Natural killer cell (primary cell): ENCODE data around the gene KRTAP20-3. TPM values are rescaled to one million over a fixed set of nuclear protein-coding genes. Genes with fewer than 3 reads are reported as not detected.

ENCODE experiments used
- ATAC-seq, 3 donors: fragments of 150-1000 bp in 2 of 3; fragments of 200-7000 bp in 1 of 3; cut with Tn5 transposase; 1 replicate in 1 of 3; 2 replicates in 2 of 3; pipeline ENCODE4 v1.10.0; 2021; ENCODE audit warnings: mild to moderate bottlenecking in 2 of 3, moderate library complexity in 2 of 3
- DNase-seq, 2 donors: peaks; one replicate each; pipeline versions ENCODE4 v3.0.0 to v3.0.0-alpha.2; 2013 to 2021; ENCODE audit warnings: mixed read lengths in 1 of 2
- H3K27ac ChIP-seq: one replicate; pipeline ENCODE4 v1.5.1; 2013; ENCODE audit warnings: mild to moderate bottlenecking, low read length
- H3K27me3 ChIP-seq: one replicate; pipeline ENCODE4 v1.6.1; 2013; ENCODE audit warnings: low read length; ENCODE audit not compliant: control insufficient read depth, insufficient read depth
- H3K36me3 ChIP-seq: one replicate; pipeline ENCODE4 v1.6.1; 2013; ENCODE audit warnings: low read length; ENCODE audit not compliant: control insufficient read depth, insufficient read depth
- H3K4me1 ChIP-seq: one replicate; pipeline ENCODE4 v1.6.1; 2013; ENCODE audit warnings: low read length; ENCODE audit not compliant: control insufficient read depth, insufficient read depth
- H3K4me3 ChIP-seq: one replicate; pipeline ENCODE4 v1.5.1; 2013; ENCODE audit warnings: low read length
- H3K9me3 ChIP-seq: one replicate; pipeline ENCODE4 v1.6.1; 2013; ENCODE audit warnings: low read length; ENCODE audit not compliant: control insufficient read depth, insufficient read depth
- H3K27ac Mint-ChIP-seq, 2 donors: one replicate each; pipeline ENCODE4 v1.8.0; 2022; ENCODE audit warnings: mild to moderate bottlenecking in 2 of 2, mixed read lengths in 2 of 2, moderate library complexity in 1 of 2
- H3K27me3 Mint-ChIP-seq, 2 donors: one replicate each; pipeline ENCODE4 v1.8.0; 2022; ENCODE audit warnings: low read depth in 2 of 2, mixed read lengths in 2 of 2
- H3K36me3 Mint-ChIP-seq: one replicate; pipeline ENCODE4 v1.8.0; 2022; ENCODE audit warnings: mixed read lengths
- H3K4me1 Mint-ChIP-seq, 2 donors: one replicate each; pipeline ENCODE4 v1.8.0; 2022; ENCODE audit warnings: mixed read lengths in 2 of 2
- H3K4me3 Mint-ChIP-seq: one replicate; pipeline ENCODE4 v1.8.0; 2022; ENCODE audit warnings: mild to moderate bottlenecking, moderate library complexity, mixed read lengths
- H3K9me3 Mint-ChIP-seq, 2 donors: one replicate each; pipeline ENCODE4 v1.8.0; 2022; ENCODE audit warnings: mixed read lengths in 2 of 2
- CTCF ChIP-seq: fragments of 200-600 bp; IDR thresholded peaks from one replicate; pipeline ENCODE4 v1.8.0; 2022; ENCODE audit warnings: antibody characterized with exemption
- WGBS: methylation state at CpG from one replicate; pipeline ENCODE4 v1.1.7; 2013; ENCODE audit warnings: missing lambda C conversion rate; ENCODE audit not compliant: insufficient coverage; 5-methylcytosine and 5-hydroxymethylcytosine counted together
- intact Hi-C: fragments of 100-400 bp; cut with micrococcal nuclease; formaldehyde crosslinking; loops from one replicate; pipeline ENCODE4 v1.14.2; 2022
- total RNA-seq, 4 donors: library from RNA; stranded (reverse); fragments of 120-200 nt in 1 of 4; gene quantifications; one replicate each; pipeline versions ENCODE4 v1.2.3 to v1.2.4, GENCODE V29; 2013 to 2022

KRTAP20-3 gene
- total RNA-seq, 3 donors from 2014 or later (not counting 1 experiment from before 2014, with no cell fraction given), result not detected

- H3K27me3 ChIP-seq, result no peaks in the 10 kb centered on the region
- no peak overlapping the region for H3K27ac Mint-ChIP-seq
- no peaks in the 10 kb centered on the region for H3K4me1 Mint-ChIP-seq
- H3K4me1 ChIP-seq, result no peaks in the 10 kb centered on the region
- H3K36me3 Mint-ChIP-seq, result no peaks in the 10 kb centered on the region
- no peak overlapping the region for H3K4me3 ChIP-seq
- H3K4me3 Mint-ChIP-seq, result no peak overlapping the region
- ATAC-seq, result no peak
- no peak for DNase-seq
- peaks cover 16 to 20% of the 10 kb centered on the region in 2 donors for H3K9me3 Mint-ChIP-seq
- TF ChIP-seq CTCF, result no peak
- no peaks in the 10 kb centered on the region for H3K36me3 ChIP-seq
- 83% methylated on average over 1 of the region's 1 CpG for WGBS
- H3K9me3 ChIP-seq, result no peaks in the 10 kb centered on the region
- no peak overlapping the region for H3K27ac ChIP-seq
- no peaks in the 10 kb centered on the region for H3K27me3 Mint-ChIP-seq
- intact Hi-C loops, result no loop called here
These were observed 31.6 kb downstream of the KRTAP20-3 start for GRCh38 chr21:30674312-30674711.

GRCh38 chr21:30676737-30677136, 34.1 kb downstream of the KRTAP20-3 start:
- Histone ChIP-seq H3K4me1 (no peaks in the 10 kb centered on the region), H3K4me3 (no peak overlapping the region), H3K36me3 (no peaks in the 10 kb centered on the region), H3K27ac (no peak overlapping the region), H3K27me3 (no peaks in the 10 kb centered on the region), H3K9me3 (no peaks in the 10 kb centered on the region)
- no peaks in the 10 kb centered on the region for H3K27me3 Mint-ChIP-seq
- H3K36me3 Mint-ChIP-seq, result no peaks in the 10 kb centered on the region
- no peak for ATAC-seq
- TF ChIP-seq CTCF, result no peak
- H3K4me3 Mint-ChIP-seq, result no peak overlapping the region
- no peak overlapping the region for H3K27ac Mint-ChIP-seq
- intact Hi-C loops, result no loop called here
- no peak for DNase-seq
- H3K9me3 Mint-ChIP-seq, result peaks cover 19 to 21% of the 10 kb centered on the region in 2 donors
- no peaks in the 10 kb centered on the region for H3K4me1 Mint-ChIP-seq

GRCh38 chr21:30680586-30680985, 37.9 kb downstream of the KRTAP20-3 start:
- TF ChIP-seq CTCF, result no peak
- Mint-ChIP-seq H3K27ac (no peak overlapping the region), H3K9me3 (peaks cover 20 to 24% of the 10 kb centered on the region in 2 donors), H3K4me1 (no peaks in the 10 kb centered on the region), H3K36me3 (no peaks in the 10 kb centered on the region), H3K27me3 (no peaks in the 10 kb centered on the region), H3K4me3 (no peak overlapping the region)
- Histone ChIP-seq H3K27ac (no peak overlapping the region), H3K4me3 (no peak overlapping the region), H3K4me1 (no peaks in the 10 kb centered on the region), H3K9me3 (no peaks in the 10 kb centered on the region), H3K27me3 (no peaks in the 10 kb centered on the region), H3K36me3 (no peaks in the 10 kb centered on the region)
- ATAC-seq (no peak), DNase-seq (no peak)
- WGBS, result no CpG with 5 or more reads among the region's 1 CpG
- intact Hi-C loops, result no loop called here

- ATAC-seq (no peak), DNase-seq (no peak)
- H3K27me3 Mint-ChIP-seq, result no peaks in the 10 kb centered on the region
- H3K36me3 ChIP-seq, result no peaks in the 10 kb centered on the region
- H3K4me3 Mint-ChIP-seq, result no peak overlapping the region
- no peak overlapping the region for H3K4me3 ChIP-seq
- no peak overlapping the region for H3K27ac Mint-ChIP-seq
- WGBS, result 82% methylated on average over 6 of the region's 6 CpGs
- H3K36me3 Mint-ChIP-seq, result no peaks in the 10 kb centered on the region
- peaks cover 15 to 16% of the 10 kb centered on the region in 2 donors for H3K9me3 Mint-ChIP-seq
- H3K27me3 ChIP-seq, result no peaks in the 10 kb centered on the region
- no peaks in the 10 kb centered on the region for H3K9me3 ChIP-seq
- H3K27ac ChIP-seq, result no peak overlapping the region
- H3K4me1 ChIP-seq, result no peaks in the 10 kb centered on the region
- intact Hi-C loops, result no loop called here
- no peaks in the 10 kb centered on the region for H3K4me1 Mint-ChIP-seq
- no peak for TF ChIP-seq CTCF
These were observed 41.8 kb downstream of the KRTAP20-3 start for GRCh38 chr21:30684506-30684905.
